G401 (cell line): Measurements from ENCODE around the gene TMEM225. TPM values are rescaled to one million over a fixed set of nuclear protein-coding genes. Genes with fewer than 3 reads are reported as not detected.

Experiments used
- DNase-seq: peaks from one replicate; pipeline ENCODE4 v3.0.0-alpha.2; 2015; ENCODE audit warnings: low spot score
- in situ Hi-C: cut with HindIII; loops from 2 replicates; pipeline ENCODE4 v1.10.0; 2016; ENCODE audit warnings: low sequenced_read_pairs, mixed read lengths
- total RNA-seq: library from RNA; depleted of rRNA; stranded (reverse); fragments of >200 nt; shearing (Covaris generic); gene quantifications from 2 replicates; pipeline ENCODE4 v1.2.3, GENCODE V29; 2014; rRNA removed

Gene TMEM225
- total RNA-seq, 1 experiment from 2014 or later = not detected

DNA sequence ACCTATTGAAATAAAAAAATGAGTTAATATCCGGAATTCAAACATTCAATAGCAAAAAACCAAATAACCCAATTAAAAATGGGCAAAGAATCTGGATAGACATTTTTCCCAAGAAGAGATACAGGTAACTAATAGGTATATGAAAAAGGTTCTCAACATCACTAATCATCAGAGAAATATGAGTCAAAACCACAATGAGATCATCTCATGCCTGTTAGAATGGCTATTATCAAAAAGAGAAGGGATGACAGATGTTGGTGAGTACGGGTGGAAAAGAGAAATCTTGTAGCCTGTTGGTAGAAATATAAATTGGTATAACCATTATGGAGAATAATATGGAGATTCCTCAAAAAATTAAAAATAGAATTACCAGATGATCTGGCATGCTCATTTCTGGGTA lies 52.4 kb downstream of the TMEM225 start:
- DNase-seq = no peak
- in situ Hi-C loops = no loop called here

Other genes with a start within 250 kb of the TMEM225 start
- gene SCN3B, start 231.0 kb downstream of the TMEM225 start, total RNA-seq = not detected in 2 replicates
- gene ZNF202, start 144.0 kb downstream of the TMEM225 start, total RNA-seq = 8.9 and 27.4 TPM in 2 replicates
- gene OR6X1, start 131.2 kb downstream of the TMEM225 start, total RNA-seq = not detected in 2 replicates
- gene OR6M1, start 79.3 kb downstream of the TMEM225 start, total RNA-seq = not detected in 2 replicates
- not detected in 2 replicates for gene OR8D4, start 16.5 kb upstream of the TMEM225 start, total RNA-seq
- not detected in 2 replicates for gene OR4D5, start 53.9 kb upstream of the TMEM225 start, total RNA-seq
- not detected in 2 replicates for gene OR6T1, start 58.2 kb upstream of the TMEM225 start, total RNA-seq
- not detected in 2 replicates for gene OR10S1, start 92.1 kb upstream of the TMEM225 start, total RNA-seq
- gene OR10G6, start 109.5 kb upstream of the TMEM225 start, total RNA-seq = not detected in 2 replicates
- gene OR10G4, start 127.3 kb upstream of the TMEM225 start, total RNA-seq = not detected in 2 replicates
- gene OR10G9, start 137.3 kb upstream of the TMEM225 start, total RNA-seq = not detected in 2 replicates
- not detected in 2 replicates for gene OR10G8, start 141.1 kb upstream of the TMEM225 start, total RNA-seq
- gene OR10G7, start 155.7 kb upstream of the TMEM225 start, total RNA-seq = not detected in 2 replicates
- gene VWA5A, start 229.8 kb upstream of the TMEM225 start, total RNA-seq = 0.98 TPM in 1 of 2 replicates, not detected in the other